ENCODE data around the gene IVD.

- no peak for TF ChIP-seq CTCF (IDR thresholded peaks at IDR 0.05)
- no peak for TF ChIP-seq POLR2A (IDR thresholded peaks at IDR 0.05)
Observed at GRCh38 chr15:40361640-40362039, 44.0 kb upstream of the IVD start.
